Measurements from ENCODE around the gene PDZRN4.
"Not testable (repeated sequence)": the region's sequence is repeated elsewhere in the genome, so short reads cannot be mapped to it uniquely, and the experiment has no call there.

The PDZRN4 gene

GRCh38 chr12:41310367-41310766 is 122.2 kb downstream of the PDZRN4 start:
- H3K4me1 ChIP-seq (ENCODE audit: control insufficient read depth, insufficient read depth, low read length, poor library complexity, severe bottlenecking), result no peaks in the 10 kb centered on the region
- H3K27ac ChIP-seq (ENCODE audit: low read depth, low read length, severe bottlenecking), result no peak overlapping the region
- WGBS, 2 experiments (ENCODE audit: insufficient coverage in 2 of 2), result 80 to 88% methylated on average over 1 of the region's 2 CpGs
- no peaks in the 10 kb centered on the region for H3K36me3 ChIP-seq (ENCODE audit: control insufficient read depth, insufficient read depth, low read length)
- H3K4me3 ChIP-seq (ENCODE audit: extremely low read depth, insufficient read depth, low read length, poor library complexity, severe bottlenecking), result no peak overlapping the region
- H3K9me3 ChIP-seq (ENCODE audit: control insufficient read depth, low read length), result no peaks in the 10 kb centered on the region

- Histone ChIP-seq H3K9me3 (ENCODE audit: control insufficient read depth, low read length) (no peaks in the 10 kb centered on the region), H3K4me1 (ENCODE audit: control insufficient read depth, insufficient read depth, low read length, poor library complexity, severe bottlenecking) (no peaks in the 10 kb centered on the region), H3K4me3 (ENCODE audit: extremely low read depth, insufficient read depth, low read length, poor library complexity, severe bottlenecking) (no peak overlapping the region), H3K27ac (ENCODE audit: low read depth, low read length, severe bottlenecking) (no peak overlapping the region), H3K36me3 (ENCODE audit: control insufficient read depth, insufficient read depth, low read length) (no peaks in the 10 kb centered on the region)
- WGBS, 2 experiments (ENCODE audit: insufficient coverage in 2 of 2), result no CpG with 5 or more reads among the region's 2 CpGs
Observed at GRCh38 chr12:41311883-41312282, 123.8 kb downstream of the PDZRN4 start.

- not testable (repeated sequence) for H3K9me3 ChIP-seq (ENCODE audit: control insufficient read depth, low read length); H3K4me3 ChIP-seq (ENCODE audit: extremely low read depth, insufficient read depth, low read length, poor library complexity, severe bottlenecking); H3K36me3 ChIP-seq (ENCODE audit: control insufficient read depth, insufficient read depth, low read length); H3K27ac ChIP-seq (ENCODE audit: low read depth, low read length, severe bottlenecking); H3K4me1 ChIP-seq (ENCODE audit: control insufficient read depth, insufficient read depth, low read length, poor library complexity, severe bottlenecking)
- WGBS, 2 experiments (ENCODE audit: insufficient coverage in 2 of 2), result 67 to 100% methylated on average over 1 to 2 of the region's 4 CpGs
Observed at GRCh38 chr12:41312451-41312850, 124.3 kb downstream of the PDZRN4 start.

- H3K9me3 ChIP-seq (ENCODE audit: control insufficient read depth, low read length), result no peaks in the 10 kb centered on the region
- no peak overlapping the region for H3K27ac ChIP-seq (ENCODE audit: low read depth, low read length, severe bottlenecking)
- 80 to 100% methylated on average over 1 of the region's 3 CpGs for WGBS, 2 experiments (ENCODE audit: insufficient coverage in 2 of 2)
- H3K4me3 ChIP-seq (ENCODE audit: extremely low read depth, insufficient read depth, low read length, poor library complexity, severe bottlenecking), result no peak overlapping the region
- no peaks in the 10 kb centered on the region for H3K36me3 ChIP-seq (ENCODE audit: control insufficient read depth, insufficient read depth, low read length)
- no peaks in the 10 kb centered on the region for H3K4me1 ChIP-seq (ENCODE audit: control insufficient read depth, insufficient read depth, low read length, poor library complexity, severe bottlenecking)
Observed at GRCh38 chr12:41325336-41325735, 137.2 kb downstream of the PDZRN4 start.

- no peak overlapping the region for H3K4me3 ChIP-seq (ENCODE audit: extremely low read depth, insufficient read depth, low read length, poor library complexity, severe bottlenecking)
- peak overlapping the region; percentile 51 for H3K27ac ChIP-seq (ENCODE audit: low read depth, low read length, severe bottlenecking)
- no peaks in the 10 kb centered on the region for H3K36me3 ChIP-seq (ENCODE audit: control insufficient read depth, insufficient read depth, low read length)
- WGBS, 2 experiments (ENCODE audit: insufficient coverage in 2 of 2), result 65 to 71% methylated on average over 3 of the region's 4 CpGs
- no peaks in the 10 kb centered on the region for H3K9me3 ChIP-seq (ENCODE audit: control insufficient read depth, low read length)
- no peaks in the 10 kb centered on the region for H3K4me1 ChIP-seq (ENCODE audit: control insufficient read depth, insufficient read depth, low read length, poor library complexity, severe bottlenecking)
Observed at GRCh38 chr12:41327096-41327895, 139.2 kb downstream of the PDZRN4 start.

- Histone ChIP-seq H3K27ac (ENCODE audit: low read depth, low read length, severe bottlenecking) (no peak overlapping the region), H3K4me1 (ENCODE audit: control insufficient read depth, insufficient read depth, low read length, poor library complexity, severe bottlenecking) (no peaks in the 10 kb centered on the region), H3K4me3 (ENCODE audit: extremely low read depth, insufficient read depth, low read length, poor library complexity, severe bottlenecking) (no peak overlapping the region), H3K9me3 (ENCODE audit: control insufficient read depth, low read length) (no peaks in the 10 kb centered on the region), H3K36me3 (ENCODE audit: control insufficient read depth, insufficient read depth, low read length) (no peaks in the 10 kb centered on the region)
- 40% methylated on average over 1 of the region's 1 CpG; no CpG with 5 or more reads in 1 of the 2 experiments for WGBS, 2 experiments (ENCODE audit: insufficient coverage in 2 of 2)
Observed at GRCh38 chr12:41333974-41334373, 145.9 kb downstream of the PDZRN4 start.

- 0 to 17% methylated on average over 1 of the region's 1 CpG for WGBS, 2 experiments (ENCODE audit: insufficient coverage in 2 of 2)
- H3K4me3 ChIP-seq (ENCODE audit: extremely low read depth, insufficient read depth, low read length, poor library complexity, severe bottlenecking), result no peak overlapping the region
- no peak overlapping the region for H3K27ac ChIP-seq (ENCODE audit: low read depth, low read length, severe bottlenecking)
- no peaks in the 10 kb centered on the region for H3K4me1 ChIP-seq (ENCODE audit: control insufficient read depth, insufficient read depth, low read length, poor library complexity, severe bottlenecking)
- no peaks in the 10 kb centered on the region for H3K9me3 ChIP-seq (ENCODE audit: control insufficient read depth, low read length)
- no peaks in the 10 kb centered on the region for H3K36me3 ChIP-seq (ENCODE audit: control insufficient read depth, insufficient read depth, low read length)
Observed at GRCh38 chr12:41334390-41334789, 146.3 kb downstream of the PDZRN4 start.

- no CpG with 5 or more reads among the region's 3 CpGs for WGBS, 2 experiments (ENCODE audit: insufficient coverage in 2 of 2)
- H3K4me1 ChIP-seq (ENCODE audit: control insufficient read depth, insufficient read depth, low read length, poor library complexity, severe bottlenecking), result no peaks in the 10 kb centered on the region
- no peak overlapping the region for H3K4me3 ChIP-seq (ENCODE audit: extremely low read depth, insufficient read depth, low read length, poor library complexity, severe bottlenecking)
- H3K36me3 ChIP-seq (ENCODE audit: control insufficient read depth, insufficient read depth, low read length), result no peaks in the 10 kb centered on the region
- H3K27ac ChIP-seq (ENCODE audit: low read depth, low read length, severe bottlenecking), result no peak overlapping the region
- H3K9me3 ChIP-seq (ENCODE audit: control insufficient read depth, low read length), result no peaks in the 10 kb centered on the region
Observed at GRCh38 chr12:41336041-41336549, 148.0 kb downstream of the PDZRN4 start.

- H3K9me3 ChIP-seq (ENCODE audit: control insufficient read depth, low read length), result no peaks in the 10 kb centered on the region
- no peaks in the 10 kb centered on the region for H3K4me1 ChIP-seq (ENCODE audit: control insufficient read depth, insufficient read depth, low read length, poor library complexity, severe bottlenecking)
- no peak overlapping the region for H3K27ac ChIP-seq (ENCODE audit: low read depth, low read length, severe bottlenecking)
Observed at GRCh38 chr12:41339784-41340183, 151.7 kb downstream of the PDZRN4 start.

GRCh38 chr12:41344776-41345470 is 156.8 kb downstream of the PDZRN4 start:
- no peak overlapping the region for H3K27ac ChIP-seq (ENCODE audit: low read depth, low read length, severe bottlenecking)
- H3K4me1 ChIP-seq (ENCODE audit: control insufficient read depth, insufficient read depth, low read length, poor library complexity, severe bottlenecking), result no peaks in the 10 kb centered on the region
- WGBS, 2 experiments (ENCODE audit: insufficient coverage in 2 of 2), result no CpG with 5 or more reads among the region's 8 CpGs
- no peaks in the 10 kb centered on the region for H3K36me3 ChIP-seq (ENCODE audit: control insufficient read depth, insufficient read depth, low read length)
- H3K9me3 ChIP-seq (ENCODE audit: control insufficient read depth, low read length), result no peaks in the 10 kb centered on the region
- no peak overlapping the region for H3K4me3 ChIP-seq (ENCODE audit: extremely low read depth, insufficient read depth, low read length, poor library complexity, severe bottlenecking)

More at GRCh38 chr12:41339784-41340183, 151.7 kb downstream of the PDZRN4 start:
- no peaks in the 10 kb centered on the region for H3K36me3 ChIP-seq (ENCODE audit: control insufficient read depth, insufficient read depth, low read length)
- no peak overlapping the region for H3K4me3 ChIP-seq (ENCODE audit: extremely low read depth, insufficient read depth, low read length, poor library complexity, severe bottlenecking)

GRCh38 chr12:41348198-41348597 is 160.1 kb downstream of the PDZRN4 start:
- no CpG with 5 or more reads among the region's 1 CpG for WGBS, 2 experiments (ENCODE audit: insufficient coverage in 2 of 2)
- Histone ChIP-seq H3K4me3 (ENCODE audit: extremely low read depth, insufficient read depth, low read length, poor library complexity, severe bottlenecking) (no peak overlapping the region), H3K4me1 (ENCODE audit: control insufficient read depth, insufficient read depth, low read length, poor library complexity, severe bottlenecking) (no peaks in the 10 kb centered on the region)

More at GRCh38 chr12:41348198-41348597, 160.1 kb downstream of the PDZRN4 start:
- Histone ChIP-seq H3K9me3 (ENCODE audit: control insufficient read depth, low read length) (no peaks in the 10 kb centered on the region), H3K36me3 (ENCODE audit: control insufficient read depth, insufficient read depth, low read length) (no peaks in the 10 kb centered on the region), H3K27ac (ENCODE audit: low read depth, low read length, severe bottlenecking) (no peak overlapping the region)

Measured in mesodermal cell (in vitro differentiated cells).